DMS79 (cell line): ENCODE data around the gene CHD5.
A peak's percentile ranks its signal among the peaks of the same experiment; 100 is the strongest.

Experiments
- DNase-seq: peaks from one replicate; lab custom pipeline; 2025; lab: John Stamatoyannopoulos, UW

CHD5 gene

DNA sequence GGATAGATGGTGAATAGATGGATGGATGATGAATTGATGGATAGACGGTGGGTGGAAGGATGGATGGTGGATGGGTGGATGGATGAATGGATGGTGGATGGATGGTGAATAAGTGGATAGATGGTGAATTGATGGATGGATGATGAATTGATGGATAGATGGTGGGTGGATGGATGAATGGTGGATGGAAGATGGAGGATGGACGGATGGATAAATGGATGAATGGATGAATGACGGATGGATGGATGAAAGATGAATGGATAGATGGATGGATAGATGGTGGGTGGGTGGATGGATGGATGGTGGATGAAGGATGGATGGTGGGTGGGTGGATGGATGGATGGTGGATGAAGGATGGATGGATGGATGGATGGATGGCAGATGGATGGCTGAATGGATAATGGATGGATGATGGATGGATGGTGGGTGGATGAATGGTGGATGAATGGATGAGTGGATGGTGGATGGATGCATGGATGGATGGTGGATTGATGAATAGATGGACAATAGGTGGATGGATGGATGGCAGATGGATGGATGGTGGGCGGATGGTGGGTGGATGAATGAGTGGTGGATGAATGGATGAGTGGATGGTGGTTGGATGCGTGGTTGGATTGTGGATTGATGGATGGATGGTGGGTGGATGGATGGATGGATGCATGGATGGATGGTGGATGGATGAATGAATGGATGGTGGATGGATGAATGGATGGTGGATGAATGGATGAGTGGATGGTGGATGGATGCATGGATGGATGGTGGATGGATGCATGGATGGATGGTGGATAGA is 5.3 kb downstream of the CHD5 start:
- no peak for DNase-seq

DNA sequence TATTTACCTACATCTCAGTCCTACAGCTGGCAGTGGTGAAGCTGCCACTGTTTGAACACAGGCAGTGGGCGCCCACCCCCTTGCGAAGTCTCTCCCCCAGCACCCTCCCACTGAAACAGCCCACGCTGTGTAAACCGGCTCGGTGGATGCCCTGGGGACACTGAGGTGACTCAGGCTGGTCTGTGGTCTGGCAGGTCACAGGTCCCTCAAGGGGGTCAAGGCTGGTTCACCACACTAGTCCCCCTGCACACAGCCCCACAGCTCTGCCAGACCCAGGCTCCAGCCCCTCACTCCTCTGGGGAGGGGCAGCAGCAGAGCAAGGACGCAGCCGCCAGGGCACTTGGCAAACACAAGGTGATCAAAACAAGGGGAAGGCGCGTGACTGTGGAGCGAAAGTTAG is 7.6 kb downstream of the CHD5 start:
- no peak for DNase-seq

DNA sequence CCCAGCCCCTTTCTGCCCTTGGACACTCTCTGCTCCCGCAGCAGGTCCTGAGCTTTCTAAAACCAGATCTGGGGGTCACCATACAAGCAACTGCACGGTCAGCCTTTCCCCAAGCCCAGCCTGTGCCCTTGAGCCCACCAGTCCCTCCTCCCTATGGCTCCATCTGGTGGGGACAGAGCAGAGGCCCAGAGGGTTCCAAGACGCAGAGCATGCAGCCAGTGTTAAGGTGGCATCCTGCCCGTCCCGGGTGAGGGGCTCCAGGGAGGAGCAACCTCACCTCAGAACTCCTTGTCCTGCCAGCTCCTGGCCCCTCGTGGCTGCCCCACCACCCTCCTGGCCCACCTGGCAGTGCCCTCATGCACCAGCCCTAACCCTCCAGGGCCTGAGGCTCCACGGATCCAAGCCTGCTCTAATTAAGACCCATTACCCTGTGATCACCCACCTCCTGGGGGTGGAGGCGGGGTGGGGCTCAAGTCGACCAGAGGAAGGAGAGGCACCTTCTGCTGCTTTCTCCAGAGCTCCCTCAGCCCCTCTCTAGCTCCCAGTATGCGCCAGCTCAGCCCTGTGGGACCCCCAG is 8.5 kb downstream of the CHD5 start:
- no peak for DNase-seq

DNA sequence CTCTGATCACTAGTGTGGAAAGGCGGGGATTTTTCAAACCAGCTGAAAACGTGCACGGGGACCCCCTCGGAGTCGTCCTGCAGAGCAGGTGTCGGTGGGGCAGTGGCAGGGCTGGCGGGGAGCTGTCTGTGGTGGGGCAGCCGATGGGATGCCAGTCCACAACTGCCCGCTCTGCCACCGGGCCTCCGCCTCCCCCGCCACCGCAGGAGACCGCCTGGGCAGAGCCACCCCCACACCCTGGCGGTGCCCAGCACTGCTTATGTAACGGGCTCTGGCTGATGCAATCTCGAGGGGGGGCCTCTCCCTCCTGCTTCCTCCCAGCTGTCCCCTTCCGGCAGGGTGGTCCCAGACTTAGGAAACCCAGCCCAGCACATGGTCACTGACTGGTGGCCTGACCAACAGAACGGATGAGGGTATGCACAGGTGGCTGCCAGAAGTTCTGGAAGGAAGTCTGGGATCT is 9.3 kb downstream of the CHD5 start:
- no peak for DNase-seq

DNA sequence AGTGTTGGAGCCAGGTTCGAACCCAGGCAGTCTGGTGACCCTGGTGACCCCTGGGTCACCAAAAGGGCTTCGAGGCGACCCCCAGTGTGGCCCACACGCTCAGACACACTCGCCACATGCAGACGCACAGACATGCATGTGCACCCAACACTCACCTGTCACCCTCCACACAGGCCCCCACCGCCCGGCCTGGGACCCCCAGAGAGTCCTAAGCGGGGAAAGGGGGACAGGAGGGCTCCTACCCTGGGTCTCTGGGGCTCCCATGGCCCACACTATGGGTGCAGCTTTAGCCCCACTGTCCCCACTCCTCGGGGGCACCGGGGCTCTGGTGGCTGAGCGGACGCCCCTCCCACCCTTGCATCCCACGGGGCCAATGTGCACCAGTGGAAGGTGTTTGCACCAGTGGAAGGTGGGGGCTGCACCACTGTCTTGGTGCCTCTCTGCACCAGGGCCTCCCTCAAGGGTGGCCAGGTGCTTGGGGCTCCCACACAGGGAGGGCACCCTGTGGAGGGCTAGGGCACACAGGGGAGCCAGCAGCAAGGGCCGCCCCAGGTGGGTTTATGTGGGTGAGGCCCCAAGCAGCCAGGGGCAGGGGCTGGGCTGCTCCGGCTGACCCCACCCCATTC is 9.9 kb downstream of the CHD5 start:
- DNase-seq = no peak

DNA sequence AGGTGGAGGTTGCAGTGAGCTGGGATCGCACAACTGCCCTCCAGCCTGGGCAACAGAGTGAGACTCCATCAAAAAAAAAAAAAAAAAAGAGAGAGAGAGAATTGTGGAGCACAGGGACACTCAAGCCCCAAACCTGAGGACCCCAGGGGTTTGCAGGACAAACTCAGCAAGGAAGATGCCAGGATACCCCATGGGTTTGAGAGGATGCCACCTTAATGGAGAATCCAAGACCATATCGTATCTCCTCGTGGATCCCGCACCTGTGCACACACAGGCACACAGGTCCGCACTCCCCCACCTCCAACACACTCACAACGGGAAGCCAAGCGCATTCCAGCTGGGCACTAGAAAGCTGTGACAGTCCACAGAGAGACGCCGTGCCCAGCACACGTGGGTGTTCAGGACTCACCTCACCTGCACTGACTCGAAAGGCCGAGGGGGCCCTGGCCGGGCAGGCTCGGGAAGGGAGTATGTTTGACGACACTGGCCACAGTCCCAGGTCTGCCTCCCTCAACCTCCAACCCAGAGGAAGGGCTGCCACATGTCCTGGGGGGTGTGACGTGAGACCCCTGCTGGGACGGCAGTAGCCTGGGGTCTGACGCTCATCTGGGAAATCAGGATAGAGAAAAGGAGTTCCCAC is 11.1 kb downstream of the CHD5 start:
- no peak for DNase-seq

DNA sequence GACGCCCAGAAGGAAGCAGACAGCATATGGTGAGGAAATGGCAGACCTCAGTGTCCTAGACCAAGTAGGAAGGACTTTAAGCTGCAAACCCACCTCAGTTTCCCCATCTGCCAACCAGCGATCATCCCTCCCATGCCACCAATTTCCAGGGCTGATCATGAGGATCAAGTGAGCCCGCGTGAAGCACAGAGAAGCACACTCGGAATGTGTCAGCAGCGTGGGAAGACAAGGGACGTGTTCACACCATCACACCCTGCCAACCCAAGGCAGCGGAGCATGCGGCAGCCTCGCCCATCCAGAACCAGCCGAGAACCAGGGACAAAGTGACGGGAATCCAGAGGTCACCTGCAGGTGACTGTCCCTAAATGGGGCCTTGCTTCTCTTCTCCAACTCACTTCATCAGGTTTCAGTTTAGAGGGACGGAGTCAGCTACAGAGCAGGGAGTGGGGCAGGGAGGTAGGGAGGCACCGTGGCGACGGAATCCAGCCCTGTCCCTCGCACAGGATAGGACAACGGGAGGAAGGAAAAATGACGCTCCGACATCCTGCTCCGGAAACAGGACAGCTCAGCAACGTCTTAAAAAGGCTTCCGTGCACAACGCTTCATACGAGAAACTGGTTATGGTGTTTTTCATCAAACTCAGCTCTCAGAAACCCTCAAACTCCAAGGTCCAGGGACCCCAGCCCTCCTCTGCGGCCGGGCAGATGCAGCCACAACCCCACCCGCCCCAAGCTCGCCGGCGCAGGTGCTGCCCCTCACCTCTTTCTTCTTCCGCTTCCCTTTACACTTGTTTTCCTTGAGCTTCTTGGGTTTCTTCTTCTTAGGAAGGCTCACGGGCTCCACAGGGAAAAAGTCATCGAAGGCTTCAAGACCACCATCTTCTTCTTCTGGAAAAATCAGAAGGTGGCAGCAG is 12.5 kb downstream of the CHD5 start:
- DNase-seq = no peak

DNA sequence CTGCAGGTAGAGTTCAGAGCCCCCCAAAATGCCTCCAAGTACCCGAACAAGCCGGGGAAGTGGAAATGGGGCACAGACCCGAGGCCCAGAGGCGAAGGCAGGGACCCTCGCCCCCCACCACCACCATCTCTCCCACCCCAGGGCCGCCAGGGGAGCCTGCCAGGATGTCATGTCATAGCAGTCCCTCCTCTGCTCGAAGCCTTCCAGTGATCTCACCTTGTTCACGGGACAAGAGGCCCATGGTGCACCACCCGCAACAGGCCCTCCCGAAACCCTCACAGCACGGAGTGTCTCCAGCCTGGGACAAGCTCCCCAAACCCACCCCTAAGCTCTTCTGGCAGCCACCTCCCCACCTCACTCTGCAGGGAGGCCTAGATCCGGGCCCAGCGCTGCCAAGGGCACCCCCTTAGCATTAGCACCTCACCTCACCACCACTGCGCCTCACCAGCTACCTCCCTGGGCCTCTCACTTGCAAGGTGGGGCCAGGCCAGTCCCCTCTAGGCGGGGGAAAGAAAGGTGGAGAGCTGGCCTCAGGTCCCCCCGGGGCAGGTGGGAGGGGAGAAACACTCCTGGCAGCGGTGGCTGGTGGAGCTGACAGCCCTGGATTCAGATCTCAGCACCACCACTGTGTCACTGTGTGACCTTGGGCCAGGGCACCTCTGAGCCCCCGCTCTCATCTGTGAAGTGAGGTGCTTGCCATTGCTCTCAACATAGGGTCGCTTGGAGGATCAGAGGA is 13.3 kb downstream of the CHD5 start:
- no peak for DNase-seq

DNA sequence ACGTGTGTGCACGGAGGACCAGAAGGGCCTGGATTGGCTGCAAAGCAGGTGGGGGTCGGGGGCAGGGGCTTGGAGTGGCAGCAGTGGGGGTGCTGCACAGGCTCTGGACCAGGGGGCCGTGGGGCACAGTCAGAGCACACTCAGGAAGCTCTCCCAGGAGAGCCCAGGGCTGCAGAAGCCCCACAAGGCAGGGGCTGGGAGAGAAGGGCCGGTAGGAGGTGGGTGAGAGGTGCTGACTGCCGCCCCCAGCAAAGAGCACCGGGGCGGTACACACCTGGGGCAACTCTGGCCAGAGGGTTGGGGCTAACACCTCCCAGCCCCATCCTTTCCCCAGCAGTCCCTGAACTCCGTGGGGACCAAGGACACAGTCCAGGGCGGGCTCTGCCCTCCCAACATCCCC is 13.9 kb downstream of the CHD5 start:
- no peak for DNase-seq

DNA sequence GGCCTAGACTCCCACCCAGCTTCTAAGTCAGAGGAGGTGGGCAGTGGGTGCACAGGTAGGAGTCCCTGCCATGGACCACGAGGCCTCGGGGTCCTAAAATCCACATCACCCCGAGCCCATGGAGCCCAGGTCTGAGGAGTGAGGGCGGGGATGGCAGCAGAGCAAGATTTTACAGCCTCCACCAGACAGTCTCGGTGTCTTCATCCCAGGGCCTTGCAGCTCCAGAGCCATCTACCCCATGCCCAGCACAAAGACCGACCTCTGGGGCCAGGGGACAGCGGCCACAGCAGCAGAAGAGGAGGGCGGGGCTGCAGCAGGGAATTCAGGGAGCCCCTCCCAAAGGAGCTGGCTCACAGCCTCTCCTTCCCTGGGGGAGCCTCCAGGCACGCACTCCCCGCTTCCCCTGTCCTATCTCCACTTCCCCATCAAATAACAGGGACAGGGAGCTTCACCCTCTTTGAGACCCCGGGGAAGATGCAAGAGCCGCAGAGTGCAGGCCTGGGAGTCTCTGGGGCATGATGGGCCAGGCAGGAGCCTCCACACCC is 14.6 kb downstream of the CHD5 start:
- DNase-seq = no peak

DNA sequence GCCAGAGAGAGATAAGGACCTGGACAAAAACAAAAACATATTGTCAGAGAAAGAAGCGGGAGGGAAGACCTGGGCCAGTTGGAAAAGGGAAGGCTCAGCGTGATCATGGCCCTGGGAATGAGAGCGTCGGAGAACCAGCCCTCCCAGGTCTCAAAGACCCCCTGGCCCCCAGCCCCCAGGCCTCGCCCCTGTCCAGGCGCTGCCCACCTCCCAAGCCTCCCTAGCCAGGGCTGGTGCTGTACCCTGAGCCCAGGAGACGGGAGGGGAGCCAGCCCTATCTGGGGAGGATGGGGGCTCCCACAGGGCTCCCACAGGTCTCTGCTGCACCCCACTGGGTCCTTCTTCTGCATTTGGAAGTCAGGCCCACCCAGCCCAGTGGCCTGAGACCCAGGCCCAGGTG is 15.1 kb downstream of the CHD5 start:
- DNase-seq = no peak

DNA sequence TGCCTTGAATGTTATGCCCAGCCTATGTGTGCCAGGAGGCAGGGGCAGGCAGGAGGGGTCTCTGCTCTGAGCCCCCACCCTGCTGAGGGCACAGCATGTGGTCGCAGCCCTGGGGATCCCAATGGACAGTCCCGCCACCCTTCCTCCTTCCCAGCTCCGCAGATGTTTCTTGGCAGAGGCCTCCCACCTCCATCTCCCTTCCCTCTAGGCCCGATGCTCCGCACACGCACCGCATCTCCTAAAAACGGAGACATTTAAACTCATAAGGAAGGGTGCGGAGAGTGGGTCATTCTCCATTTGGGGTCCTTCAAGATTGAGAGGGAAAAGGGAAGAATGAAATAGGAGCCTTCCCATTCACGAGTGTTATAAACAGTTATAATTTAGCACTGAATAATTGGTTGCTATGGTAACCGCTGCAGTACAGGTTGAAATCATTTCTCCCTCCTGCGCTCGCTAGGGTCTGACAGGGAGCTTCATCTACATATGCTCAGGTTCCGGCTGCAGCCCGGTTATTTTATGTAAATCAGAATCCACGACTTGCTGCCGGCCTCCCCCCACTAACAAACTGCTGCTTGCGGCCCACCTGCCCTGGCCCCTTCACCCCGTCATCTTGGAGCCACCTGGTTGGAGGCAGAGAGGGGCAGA is 16.0 kb downstream of the CHD5 start:
- DNase-seq = no peak

DNA sequence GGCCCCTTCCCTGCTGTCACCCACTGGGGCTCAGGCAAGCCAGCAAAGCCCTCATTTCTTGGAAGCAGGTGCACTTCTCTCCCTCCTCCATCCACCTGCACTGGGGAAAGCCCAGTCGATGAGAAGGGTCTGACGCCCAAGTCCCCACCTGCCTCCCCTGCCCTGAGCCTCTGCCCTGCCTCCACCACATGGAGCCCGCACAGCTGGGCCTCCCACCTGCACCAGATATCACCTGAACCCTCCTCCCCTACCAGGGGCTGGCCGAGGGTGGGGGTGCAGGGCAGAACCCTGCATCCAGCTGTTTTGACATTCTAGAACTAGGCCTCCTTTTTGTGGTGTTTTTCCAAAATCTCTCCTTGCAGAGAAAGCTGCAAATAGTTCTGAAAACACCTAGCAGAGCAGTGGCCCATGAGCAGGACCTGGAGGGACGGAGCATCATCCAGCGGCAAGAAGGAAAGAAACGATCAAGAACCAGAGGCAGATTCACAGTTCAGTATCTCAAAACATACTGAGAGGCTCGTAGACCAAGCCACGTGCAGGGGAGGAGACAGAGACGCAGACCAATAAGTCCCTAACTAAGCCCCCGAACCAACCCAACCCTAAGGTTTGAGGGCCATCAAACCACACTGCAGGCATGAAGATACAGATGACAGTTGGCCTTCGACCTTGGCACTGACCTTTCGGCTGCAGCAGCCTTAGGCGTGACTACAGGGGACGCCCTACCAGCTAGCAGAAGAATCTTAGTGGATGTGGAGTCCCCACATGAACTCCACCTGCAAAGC is 16.7 kb downstream of the CHD5 start:
- peak; percentile 82 for DNase-seq

DNA sequence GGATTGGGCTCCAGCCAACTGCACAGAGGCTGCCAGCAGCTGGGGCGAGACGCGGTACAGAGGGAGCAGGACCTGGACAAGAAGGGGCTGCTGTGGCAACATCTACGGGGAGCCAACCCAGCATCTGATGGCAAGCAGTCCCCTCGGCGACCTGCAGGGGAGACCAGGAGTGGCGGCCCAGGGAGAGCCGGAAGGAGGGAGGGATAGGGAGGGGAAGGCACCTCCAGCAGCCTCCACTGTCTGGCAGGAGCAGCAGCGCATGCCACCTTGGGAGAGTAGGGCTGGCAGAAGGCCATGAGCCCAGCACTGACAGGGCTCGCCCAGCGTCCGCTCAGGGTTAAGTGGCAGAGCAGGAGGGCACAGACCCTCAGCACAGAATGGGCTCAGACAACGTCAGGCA is 17.3 kb downstream of the CHD5 start:
- DNase-seq = peak; percentile 85

DNA sequence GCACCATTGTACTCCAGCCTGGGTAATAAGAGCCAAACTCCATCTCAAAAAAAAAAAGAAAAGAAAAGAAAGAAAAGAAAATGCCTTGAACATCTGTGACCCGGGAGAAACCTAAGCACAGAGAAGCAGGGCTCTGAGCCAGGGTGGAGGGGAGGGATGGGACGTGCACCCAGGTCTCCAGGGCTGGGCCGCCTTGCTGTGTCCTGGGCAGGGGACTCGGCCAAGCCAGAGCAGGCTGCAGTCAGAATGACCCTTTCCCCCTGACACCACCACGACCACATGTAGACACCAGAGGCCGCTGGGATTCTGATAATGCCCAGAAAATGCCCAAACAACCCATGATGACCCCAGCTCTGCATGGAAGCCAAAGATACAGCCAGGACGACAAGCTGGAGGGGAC is 17.8 kb downstream of the CHD5 start:
- no peak for DNase-seq

DNA sequence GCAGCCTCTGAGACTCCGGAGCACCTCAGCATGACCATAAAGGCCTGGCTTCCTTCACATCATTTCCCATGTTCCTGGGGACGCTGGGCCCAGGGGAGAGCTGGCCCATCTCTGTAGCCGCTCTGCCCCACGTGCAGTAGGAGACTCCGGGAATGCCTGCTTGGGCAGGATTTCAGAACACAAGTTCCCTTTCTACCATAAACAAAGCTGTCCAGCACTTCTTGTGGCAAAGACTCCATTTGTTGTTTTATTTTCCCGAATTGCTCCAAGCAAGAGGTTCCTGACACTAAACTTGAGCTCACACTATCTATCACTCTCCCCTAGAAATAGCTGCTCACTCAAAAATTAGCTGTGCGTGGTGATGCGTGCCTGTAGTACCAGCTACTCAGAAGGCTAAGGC is 21.9 kb downstream of the CHD5 start:
- DNase-seq = no peak

DNA sequence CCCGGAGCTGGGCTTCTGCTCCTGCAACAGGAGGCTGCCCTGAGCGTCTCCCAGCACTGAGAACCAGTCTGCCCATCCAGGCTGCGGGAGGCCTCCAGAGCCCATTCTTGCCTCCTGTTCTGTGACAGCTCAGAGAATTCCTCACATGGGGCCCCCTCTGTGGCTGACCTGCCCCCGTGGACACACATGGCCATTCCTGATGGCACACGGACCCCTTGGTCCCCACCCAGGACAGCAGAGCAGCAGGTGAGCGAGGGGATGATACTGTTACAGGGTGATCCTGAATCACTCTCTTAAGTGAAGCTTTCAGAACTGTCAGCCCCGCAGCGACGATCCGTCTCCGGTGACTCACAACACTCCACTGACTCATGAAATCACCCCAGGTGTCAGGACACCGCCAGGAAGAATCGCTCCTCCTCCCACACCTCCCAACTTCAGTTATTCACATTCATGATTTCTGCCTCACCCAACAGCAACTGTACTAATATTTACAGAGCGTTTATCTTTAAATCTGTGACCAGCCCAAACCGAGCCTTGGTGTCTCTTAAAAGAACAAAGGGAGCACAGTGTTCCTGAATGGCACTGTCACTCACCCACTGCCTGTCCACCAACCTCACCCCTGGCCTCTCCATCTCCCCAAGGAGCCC is 22.5 kb downstream of the CHD5 start:
- no peak for DNase-seq

DNA sequence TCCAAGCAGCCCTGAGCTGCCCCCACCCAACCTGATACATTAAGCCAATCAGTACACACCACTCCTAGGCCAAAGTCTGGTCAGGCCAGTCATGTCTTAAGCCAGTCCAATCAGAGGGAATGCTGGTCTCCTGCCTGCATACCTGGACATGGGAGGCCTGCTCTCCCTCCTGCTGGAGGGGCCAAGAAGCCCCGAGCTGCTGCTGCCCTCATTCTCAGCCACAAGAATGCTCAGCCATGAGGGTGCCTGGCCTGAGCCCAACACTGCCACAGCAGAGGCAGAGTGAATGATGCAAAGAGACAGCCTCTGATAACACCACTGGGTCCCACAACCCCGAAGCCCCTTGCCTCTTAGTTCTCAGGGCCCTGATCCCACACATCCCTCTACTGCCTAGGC is 23.0 kb downstream of the CHD5 start:
- no peak for DNase-seq
